AG09319 (cell line): ENCODE data around the gene ERLEC1.

Source experiments
- DNase-seq: peaks from one replicate; pipeline ENCODE4 v3.0.0-alpha.2; 2010; ENCODE audit warnings: low read depth; ENCODE audit errors: extremely low read depth
- TF ChIP-seq, protein P1 (sequence below): IDR thresholded peaks from 2 replicates; pipeline ENCODE4 v1.5.1; 2011; ENCODE audit warnings: low read depth, mild to moderate bottlenecking, inconsistent platforms, low read length, moderate library complexity

The ERLEC1 gene

DNA sequence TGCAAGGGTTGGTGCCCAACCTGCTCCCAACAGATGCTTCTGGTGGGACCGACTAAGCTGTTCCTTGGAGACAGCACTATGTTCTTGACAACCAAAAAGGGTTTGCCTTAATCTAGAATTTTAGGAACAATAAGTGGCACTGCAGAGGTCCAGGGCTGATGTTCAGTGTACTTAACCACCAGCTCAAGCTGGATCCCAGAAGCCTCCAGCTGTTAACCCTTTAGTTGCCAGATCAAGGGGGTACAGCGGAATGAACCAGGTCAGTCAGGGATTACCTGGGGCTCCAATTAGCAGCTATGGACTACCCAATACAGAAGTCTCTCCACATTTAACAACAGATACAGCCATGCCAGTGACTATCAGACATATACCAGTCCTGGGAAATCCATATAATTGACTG is 69.4 kb downstream of the ERLEC1 start:
- no peak for DNase-seq
- TF ChIP-seq, protein P1, sequence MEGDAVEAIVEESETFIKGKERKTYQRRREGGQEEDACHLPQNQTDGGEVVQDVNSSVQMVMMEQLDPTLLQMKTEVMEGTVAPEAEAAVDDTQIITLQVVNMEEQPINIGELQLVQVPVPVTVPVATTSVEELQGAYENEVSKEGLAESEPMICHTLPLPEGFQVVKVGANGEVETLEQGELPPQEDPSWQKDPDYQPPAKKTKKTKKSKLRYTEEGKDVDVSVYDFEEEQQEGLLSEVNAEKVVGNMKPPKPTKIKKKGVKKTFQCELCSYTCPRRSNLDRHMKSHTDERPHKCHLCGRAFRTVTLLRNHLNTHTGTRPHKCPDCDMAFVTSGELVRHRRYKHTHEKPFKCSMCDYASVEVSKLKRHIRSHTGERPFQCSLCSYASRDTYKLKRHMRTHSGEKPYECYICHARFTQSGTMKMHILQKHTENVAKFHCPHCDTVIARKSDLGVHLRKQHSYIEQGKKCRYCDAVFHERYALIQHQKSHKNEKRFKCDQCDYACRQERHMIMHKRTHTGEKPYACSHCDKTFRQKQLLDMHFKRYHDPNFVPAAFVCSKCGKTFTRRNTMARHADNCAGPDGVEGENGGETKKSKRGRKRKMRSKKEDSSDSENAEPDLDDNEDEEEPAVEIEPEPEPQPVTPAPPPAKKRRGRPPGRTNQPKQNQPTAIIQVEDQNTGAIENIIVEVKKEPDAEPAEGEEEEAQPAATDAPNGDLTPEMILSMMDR: no peak

DNA sequence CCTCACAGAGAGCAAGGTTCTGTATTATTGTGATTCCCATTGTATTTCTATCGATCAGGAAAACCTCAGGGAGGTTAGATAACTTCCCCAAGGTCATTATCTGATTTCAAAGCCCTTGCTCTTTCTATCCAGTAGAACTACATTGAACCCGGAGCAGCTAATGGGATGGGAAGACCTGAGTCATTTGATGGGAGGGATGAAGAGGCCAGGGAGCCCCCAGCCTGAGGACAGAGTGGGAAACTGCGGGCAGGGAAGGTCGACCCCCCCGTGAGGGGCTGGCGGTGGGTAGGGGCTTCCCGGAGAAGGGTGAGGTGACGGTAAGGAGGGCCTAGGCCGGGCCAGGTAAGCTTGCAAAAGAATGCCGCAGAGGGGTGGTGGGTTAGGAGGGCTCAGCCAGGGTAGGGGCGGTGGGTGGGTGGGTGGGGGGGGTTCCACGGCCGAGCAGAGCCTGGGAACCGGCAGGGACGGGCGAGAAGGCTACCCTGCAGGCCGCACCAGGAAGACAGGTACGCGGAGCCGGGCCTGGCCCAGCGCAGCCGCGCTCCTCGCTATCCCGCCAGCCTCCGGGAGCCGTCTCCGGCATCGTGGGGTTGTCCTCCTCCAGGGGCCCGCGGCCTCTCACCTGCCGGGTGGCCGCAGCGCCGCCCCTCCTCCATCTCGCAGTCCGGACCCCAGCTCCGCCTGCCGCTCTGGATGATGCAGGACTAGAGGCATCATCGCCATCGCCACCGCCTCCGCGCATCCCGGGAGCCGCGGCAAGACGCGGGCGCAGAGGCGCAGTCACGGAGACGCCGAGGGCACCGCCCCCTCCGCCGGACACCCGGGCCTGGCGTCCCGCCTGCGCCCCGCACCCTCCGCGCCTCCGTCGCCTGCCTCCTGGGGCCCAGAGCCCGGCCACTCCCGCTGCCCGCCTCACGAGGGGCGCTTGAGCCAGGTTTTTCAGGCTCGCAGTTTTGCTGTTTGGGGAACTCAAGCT is 72.7 kb downstream of the ERLEC1 start, which contains the start of gene GPR75:
GPR75 (minus strand) TSS at position 762 of the 976 bp plus-strand sequence. CDS start 5,211 bp downstream, outside the sequence.
- TF ChIP-seq, protein P1: no peak; the same call in 1 of the 2 replicates
- no peak for DNase-seq

DNA sequence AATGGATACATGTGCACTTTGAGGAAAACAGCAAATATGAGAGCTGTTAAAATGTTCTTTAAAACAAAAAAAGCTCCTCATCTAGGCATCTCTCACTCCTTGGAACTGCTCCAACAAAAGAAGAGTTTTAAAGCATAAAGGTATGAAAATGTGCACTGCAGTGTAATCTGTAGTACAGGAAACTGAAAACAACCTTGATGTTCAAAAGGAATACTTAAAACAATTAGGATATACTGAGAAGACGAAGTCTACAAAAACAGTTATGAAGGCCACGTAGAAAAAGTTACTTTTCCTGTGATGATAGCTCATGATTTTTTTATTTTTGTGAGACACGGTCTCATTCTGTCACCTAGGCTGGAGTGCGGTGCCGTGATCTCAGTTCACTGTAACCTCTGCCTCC is 75.0 kb downstream of the ERLEC1 start:
- TF ChIP-seq, protein P1: no peak

GRCh38 chr2:53863538-53864227 is 76.8 kb downstream of the ERLEC1 start:
- DNase-seq: no peak
- TF ChIP-seq, protein P1: no peak

More for the DNA sequence above, 75.0 kb downstream of the ERLEC1 start:
- DNase-seq: no peak

DNA sequence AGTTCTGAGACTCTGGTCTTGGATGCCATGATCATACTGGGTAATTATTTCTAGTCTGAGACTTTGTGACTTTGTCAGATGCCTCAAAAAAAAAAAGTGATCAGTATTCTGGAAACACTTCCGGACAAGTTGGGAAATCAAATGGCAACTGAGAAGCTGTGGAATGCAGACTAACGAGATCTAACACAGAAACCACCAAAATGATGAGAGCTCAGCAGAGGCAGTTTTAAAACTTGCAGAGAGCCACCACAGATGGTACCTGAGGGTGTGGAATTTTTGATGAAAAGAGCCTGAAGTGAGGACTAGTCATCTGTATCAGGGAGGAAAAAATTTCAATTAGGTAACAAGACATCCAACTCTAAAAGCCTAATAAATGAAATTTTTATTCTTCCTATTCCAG is 78.4 kb downstream of the ERLEC1 start:
- DNase-seq: no peak
- TF ChIP-seq, protein P1: no peak

- TF ChIP-seq, protein P1: no peak
- DNase-seq: no peak
Observed at GRCh38 chr2:53865962-53866361, 79.1 kb downstream of the ERLEC1 start.

DNA sequence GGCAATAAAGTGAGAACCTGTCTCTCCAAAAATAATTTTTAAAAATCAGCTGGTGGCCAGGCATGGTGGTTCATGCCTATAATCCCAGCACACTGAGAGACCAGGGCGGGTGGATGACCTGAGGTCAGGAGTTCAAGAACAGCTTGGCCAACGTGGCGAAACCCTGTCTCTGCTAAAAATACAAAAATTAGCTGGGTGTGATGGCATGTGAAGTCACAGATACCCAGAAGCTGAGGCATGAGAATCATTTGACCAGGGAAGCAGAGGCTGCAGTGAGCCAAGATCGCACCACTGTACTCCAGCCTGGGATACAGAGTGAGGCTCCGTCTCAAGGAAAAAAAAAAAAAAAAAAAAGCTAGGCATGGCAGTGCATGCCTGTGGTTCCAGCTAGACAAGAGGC is 80.3 kb downstream of the ERLEC1 start:
- TF ChIP-seq, protein P1: no peak
- DNase-seq: no peak
